Panc1 (cell line): Measurements from ENCODE around the gene VTN. TPM values are rescaled to one million over a fixed set of nuclear protein-coding genes. Genes with fewer than 3 reads are reported as not detected.

Experiments
- ATAC-seq: fragments of 200-7000 bp; cut with Tn5 transposase; 2 replicates; pipeline ENCODE4 v1.9.1; 2020; ENCODE audit warnings: mild to moderate bottlenecking, moderate library complexity
- BruUV-seq: library from RNA; stranded (reverse); fragments of 400-500 nt; replicated peaks from 2 replicates; lab custom pipeline; 2021; lab: Mats Ljungman, UMichigan
- CTCF ChIA-PET: fragments of 300-600 bp; sonication (Branson Sonifier 250); formaldehyde crosslinking; loops from one replicate; lab custom pipeline; 2022; ENCODE audit warnings: antibody characterized with exemption; lab: Charles Lee
- POLR2A ChIA-PET: fragments of 300-600 bp; sonication (Branson Sonifier 250); formaldehyde crosslinking; loops from one replicate; lab custom pipeline; 2022; ENCODE audit warnings: antibody characterized with exemption; lab: Charles Lee
- DNase-seq: peaks from one replicate; pipeline ENCODE4 v3.0.0-alpha.2; 2010; ENCODE audit warnings: low read depth, low spot score
- H3K27ac ChIP-seq: 2 replicates; pipeline ENCODE4 v1.5.1; 2011; ENCODE audit warnings: mild to moderate bottlenecking, low read length, inconsistent platforms
- H3K27me3 ChIP-seq: fragments of 200-500 bp; sonication (Bioruptor generic); 2 replicates; pipeline ENCODE4 v1.6.0; 2014; ENCODE audit warnings: low read length, inconsistent platforms; ENCODE audit not compliant: control insufficient read depth, insufficient read depth
- H3K36me3 ChIP-seq: fragments of 200-500 bp; sonication (Bioruptor generic); 2 replicates; pipeline ENCODE4 v1.5.1; 2014; ENCODE audit warnings: inconsistent platforms, mild to moderate bottlenecking, low read length, moderate library complexity; ENCODE audit not compliant: control insufficient read depth, insufficient read depth
- H3K4me1 ChIP-seq: 2 replicates; pipeline ENCODE4 v1.5.1; 2011; ENCODE audit warnings: inconsistent platforms, mild to moderate bottlenecking, low read length, moderate library complexity; ENCODE audit not compliant: control insufficient read depth, insufficient read depth
- H3K4me3 ChIP-seq, 2 experiments: 2 replicates each; pipeline ENCODE4 v1.5.1; 2011 to 2012; ENCODE audit warnings: low read depth in 2 of 2, low read length in 2 of 2, mild to moderate bottlenecking in 2 of 2, inconsistent platforms in 1 of 2, moderate library complexity in 1 of 2
- H3K9me3 ChIP-seq: fragments of 200-500 bp; sonication (Bioruptor generic); 2 replicates; pipeline ENCODE4 v1.5.1; 2014; ENCODE audit warnings: low read depth, mild to moderate bottlenecking, inconsistent platforms, low read length, moderate library complexity; ENCODE audit not compliant: control insufficient read depth, insufficient read depth
- POLR2AphosphoS5 ChIP-seq: IDR thresholded peaks from 2 replicates; pipeline ENCODE4 v1.6.1; 2012; ENCODE audit warnings: mild to moderate bottlenecking, low read depth, low read length, moderate library complexity
- SIN3A ChIP-seq: IDR thresholded peaks from 2 replicates; pipeline ENCODE4 v1.6.1; 2012; ENCODE audit warnings: low read depth, mild to moderate bottlenecking, low read length, moderate library complexity, borderline replicate concordance; ENCODE audit not compliant: insufficient read depth
- TCF7L2 ChIP-seq: IDR thresholded peaks from 2 replicates; pipeline ENCODE4 v1.6.1; 2011; ENCODE audit warnings: mild to moderate bottlenecking, low read depth, low read length, inconsistent platforms
- in situ Hi-C: cut with HindIII; loops from 2 replicates; pipeline ENCODE4 v1.10.0; 2016; ENCODE audit warnings: low sequenced_read_pairs, low pct_unique_long_range_greater_than_20kb
- intact Hi-C: fragments of 100-400 bp; cut with micrococcal nuclease; formaldehyde crosslinking; loops from one replicate; pipeline ENCODE4 v1.10.0; 2022; ENCODE audit not compliant: unreplicated experiment
- total RNA-seq: library from RNA; stranded (reverse); gene quantifications from one replicate; pipeline ENCODE4 v1.2.1, GENCODE V29; 2021; ENCODE audit not compliant: unreplicated experiment
- TF ChIP-seq, protein P1 (sequence below), 2 experiments: IDR thresholded peaks; 2 replicates each; pipeline ENCODE4 v1.6.1; 2011 to 2012; ENCODE audit warnings: low read depth in 2 of 2, control low read depth in 1 of 2, low read length in 1 of 2, mild to moderate bottlenecking in 1 of 2, moderate library complexity in 1 of 2; ENCODE audit not compliant: insufficient read depth in 1 of 2
- TF ChIP-seq, protein P2 (sequence below): fragments of 450-650 bp; IDR thresholded peaks from 2 replicates; pipeline ENCODE4 v1.5.1; 2017; ENCODE audit warnings: mild to moderate bottlenecking

The VTN gene
- total RNA-seq, 1 experiment from 2014 or later = 2.3 TPM

DNA sequence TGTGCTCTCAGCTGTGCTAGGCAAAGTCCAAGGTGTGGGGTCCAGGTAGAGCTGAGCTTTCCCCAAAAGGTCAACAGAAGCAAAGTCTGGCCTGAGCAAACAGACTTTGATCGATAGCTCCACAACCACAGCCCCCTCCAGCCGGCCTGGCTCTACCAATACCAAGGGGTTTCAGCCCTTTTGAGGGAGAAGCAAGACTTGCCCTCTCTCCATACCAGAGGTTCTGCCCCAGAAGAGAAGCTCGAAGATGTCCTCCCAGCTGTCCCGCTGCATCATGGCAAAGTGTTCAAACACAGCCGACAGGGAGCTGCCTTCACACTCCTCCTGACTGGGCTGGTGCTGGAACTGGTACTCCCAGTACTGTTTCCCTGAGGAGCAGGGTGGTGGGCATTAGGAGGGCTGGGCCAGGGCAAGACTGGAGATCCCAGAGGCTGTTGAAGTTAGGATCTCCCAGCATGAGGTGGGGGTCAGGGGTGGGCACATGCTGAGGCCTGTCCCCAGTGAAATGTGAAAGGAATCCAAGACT lies 1.7 kb downstream of the VTN start:
- ATAC-seq (no peak), DNase-seq (no peak)
- intact Hi-C loops (no loop called here), in situ Hi-C loops (no loop called here)
- H3K27ac ChIP-seq = no peak overlapping the region
- no peaks in the 10 kb centered on the region for H3K9me3 ChIP-seq
- H3K4me1 ChIP-seq = peaks cover 27% of the 10 kb centered on the region
- CTCF ChIA-PET = no interaction called here
- no TSS peak for BruUV-seq
- H3K36me3 ChIP-seq = no peaks in the 10 kb centered on the region
- TF ChIP-seq POLR2AphosphoS5 = no peak
- no peak for TF ChIP-seq TCF7L2
- H3K4me3 ChIP-seq = no peak overlapping the region
- H3K27me3 ChIP-seq = no peaks in the 10 kb centered on the region
- POLR2A ChIA-PET = no interaction called here

GRCh38 chr17:28367641-28368305 lies 2.3 kb downstream of the VTN start:
- Histone ChIP-seq H3K4me1 (peaks cover 22% of the 10 kb centered on the region), H3K4me3 (no peak overlapping the region), H3K27me3 (no peaks in the 10 kb centered on the region), H3K9me3 (no peaks in the 10 kb centered on the region), H3K36me3 (no peaks in the 10 kb centered on the region), H3K27ac (no peak overlapping the region)
- in situ Hi-C loops = no loop called here
- ATAC-seq (no peak), DNase-seq (no peak)
- intact Hi-C loops = no loop called here
- no TSS peak for BruUV-seq
- POLR2A ChIA-PET = no interaction called here
- no peak for TF ChIP-seq POLR2AphosphoS5
- TF ChIP-seq TCF7L2 = no peak
- no peak for TF ChIP-seq SIN3A
- TF ChIP-seq, protein P1, sequence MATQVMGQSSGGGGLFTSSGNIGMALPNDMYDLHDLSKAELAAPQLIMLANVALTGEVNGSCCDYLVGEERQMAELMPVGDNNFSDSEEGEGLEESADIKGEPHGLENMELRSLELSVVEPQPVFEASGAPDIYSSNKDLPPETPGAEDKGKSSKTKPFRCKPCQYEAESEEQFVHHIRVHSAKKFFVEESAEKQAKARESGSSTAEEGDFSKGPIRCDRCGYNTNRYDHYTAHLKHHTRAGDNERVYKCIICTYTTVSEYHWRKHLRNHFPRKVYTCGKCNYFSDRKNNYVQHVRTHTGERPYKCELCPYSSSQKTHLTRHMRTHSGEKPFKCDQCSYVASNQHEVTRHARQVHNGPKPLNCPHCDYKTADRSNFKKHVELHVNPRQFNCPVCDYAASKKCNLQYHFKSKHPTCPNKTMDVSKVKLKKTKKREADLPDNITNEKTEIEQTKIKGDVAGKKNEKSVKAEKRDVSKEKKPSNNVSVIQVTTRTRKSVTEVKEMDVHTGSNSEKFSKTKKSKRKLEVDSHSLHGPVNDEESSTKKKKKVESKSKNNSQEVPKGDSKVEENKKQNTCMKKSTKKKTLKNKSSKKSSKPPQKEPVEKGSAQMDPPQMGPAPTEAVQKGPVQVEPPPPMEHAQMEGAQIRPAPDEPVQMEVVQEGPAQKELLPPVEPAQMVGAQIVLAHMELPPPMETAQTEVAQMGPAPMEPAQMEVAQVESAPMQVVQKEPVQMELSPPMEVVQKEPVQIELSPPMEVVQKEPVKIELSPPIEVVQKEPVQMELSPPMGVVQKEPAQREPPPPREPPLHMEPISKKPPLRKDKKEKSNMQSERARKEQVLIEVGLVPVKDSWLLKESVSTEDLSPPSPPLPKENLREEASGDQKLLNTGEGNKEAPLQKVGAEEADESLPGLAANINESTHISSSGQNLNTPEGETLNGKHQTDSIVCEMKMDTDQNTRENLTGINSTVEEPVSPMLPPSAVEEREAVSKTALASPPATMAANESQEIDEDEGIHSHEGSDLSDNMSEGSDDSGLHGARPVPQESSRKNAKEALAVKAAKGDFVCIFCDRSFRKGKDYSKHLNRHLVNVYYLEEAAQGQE (IDR thresholded peaks at IDR 0.05; ENCODE audit: insufficient read depth in 1 of 2, low read depth in 2 of 2, low read length in 1 of 2) = no peak
- TF ChIP-seq, protein P2, sequence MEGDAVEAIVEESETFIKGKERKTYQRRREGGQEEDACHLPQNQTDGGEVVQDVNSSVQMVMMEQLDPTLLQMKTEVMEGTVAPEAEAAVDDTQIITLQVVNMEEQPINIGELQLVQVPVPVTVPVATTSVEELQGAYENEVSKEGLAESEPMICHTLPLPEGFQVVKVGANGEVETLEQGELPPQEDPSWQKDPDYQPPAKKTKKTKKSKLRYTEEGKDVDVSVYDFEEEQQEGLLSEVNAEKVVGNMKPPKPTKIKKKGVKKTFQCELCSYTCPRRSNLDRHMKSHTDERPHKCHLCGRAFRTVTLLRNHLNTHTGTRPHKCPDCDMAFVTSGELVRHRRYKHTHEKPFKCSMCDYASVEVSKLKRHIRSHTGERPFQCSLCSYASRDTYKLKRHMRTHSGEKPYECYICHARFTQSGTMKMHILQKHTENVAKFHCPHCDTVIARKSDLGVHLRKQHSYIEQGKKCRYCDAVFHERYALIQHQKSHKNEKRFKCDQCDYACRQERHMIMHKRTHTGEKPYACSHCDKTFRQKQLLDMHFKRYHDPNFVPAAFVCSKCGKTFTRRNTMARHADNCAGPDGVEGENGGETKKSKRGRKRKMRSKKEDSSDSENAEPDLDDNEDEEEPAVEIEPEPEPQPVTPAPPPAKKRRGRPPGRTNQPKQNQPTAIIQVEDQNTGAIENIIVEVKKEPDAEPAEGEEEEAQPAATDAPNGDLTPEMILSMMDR = no peak
- CTCF ChIA-PET = interaction anchor here (1.4 kb wide), 1 partner anchor 49 kb away, joined by 4 read pairs; no protein-coding TSS in a partner anchor

DNA sequence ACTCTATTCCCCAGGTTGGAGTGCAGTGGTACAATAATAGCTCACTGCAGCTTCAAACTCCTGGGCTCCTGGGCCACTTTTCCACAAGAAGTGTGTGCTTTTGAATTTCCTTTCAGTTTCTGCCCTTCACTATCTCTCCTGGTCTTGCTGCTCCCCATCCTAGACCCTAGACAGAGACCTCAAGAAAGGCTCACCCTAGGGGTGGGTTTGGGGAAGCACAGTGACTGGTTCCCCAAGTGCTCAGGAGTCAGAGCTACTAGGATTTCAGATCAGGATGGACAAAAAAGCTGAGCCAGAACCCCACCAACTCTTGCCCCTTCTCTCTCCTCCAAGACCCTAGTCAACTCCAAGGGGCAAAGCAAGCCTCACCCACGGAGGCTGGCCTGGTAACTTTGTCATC lies 3.5 kb downstream of the VTN start:
- Histone ChIP-seq H3K36me3 (no peaks in the 10 kb centered on the region), H3K4me3 (no peak overlapping the region), H3K27me3 (no peaks in the 10 kb centered on the region), H3K4me1 (peaks cover 17% of the 10 kb centered on the region), H3K9me3 (no peaks in the 10 kb centered on the region), H3K27ac (no peak overlapping the region)
- DNase-seq = no peak
- in situ Hi-C loops = no loop called here
- intact Hi-C loops = no loop called here
- TF ChIP-seq, protein P1 (IDR thresholded peaks at IDR 0.05; ENCODE audit: insufficient read depth in 1 of 2, low read depth in 2 of 2, low read length in 1 of 2) = no peak
- TF ChIP-seq TCF7L2 (no peak), SIN3A (no peak), POLR2AphosphoS5 (no peak)
- TF ChIP-seq, protein P2 = no peak; the same call in 1 of the 2 replicates
- ATAC-seq = no peak
- no TSS peak for BruUV-seq
- CTCF ChIA-PET = interaction anchor here (0.6 to 1.4 kb wide), 2 partner anchors 50 to 561 kb away, joined by 3 to 4 read pairs; no protein-coding TSS in a partner anchor
- POLR2A ChIA-PET = no interaction called here
